A549 treated with RU486 at 1 μM for 4 hours (cell line): Measurements from ENCODE around the gene FANCL. TPM values are rescaled to one million over a fixed set of nuclear protein-coding genes. Genes with fewer than 3 reads are reported as not detected.

Experiments used
- total RNA-seq: library from RNA; stranded (reverse); fragments of 200-300 nt; extraction: Qiagen RNA extraction; gene quantifications from 5 replicates; pipeline ENCODE4 v1.2.3, GENCODE V29; 2022; ENCODE audit warnings: low read depth

The FANCL gene
- 18.3 to 29.6 TPM (median 25.9 TPM) in 5 replicates for total RNA-seq

DNA sequence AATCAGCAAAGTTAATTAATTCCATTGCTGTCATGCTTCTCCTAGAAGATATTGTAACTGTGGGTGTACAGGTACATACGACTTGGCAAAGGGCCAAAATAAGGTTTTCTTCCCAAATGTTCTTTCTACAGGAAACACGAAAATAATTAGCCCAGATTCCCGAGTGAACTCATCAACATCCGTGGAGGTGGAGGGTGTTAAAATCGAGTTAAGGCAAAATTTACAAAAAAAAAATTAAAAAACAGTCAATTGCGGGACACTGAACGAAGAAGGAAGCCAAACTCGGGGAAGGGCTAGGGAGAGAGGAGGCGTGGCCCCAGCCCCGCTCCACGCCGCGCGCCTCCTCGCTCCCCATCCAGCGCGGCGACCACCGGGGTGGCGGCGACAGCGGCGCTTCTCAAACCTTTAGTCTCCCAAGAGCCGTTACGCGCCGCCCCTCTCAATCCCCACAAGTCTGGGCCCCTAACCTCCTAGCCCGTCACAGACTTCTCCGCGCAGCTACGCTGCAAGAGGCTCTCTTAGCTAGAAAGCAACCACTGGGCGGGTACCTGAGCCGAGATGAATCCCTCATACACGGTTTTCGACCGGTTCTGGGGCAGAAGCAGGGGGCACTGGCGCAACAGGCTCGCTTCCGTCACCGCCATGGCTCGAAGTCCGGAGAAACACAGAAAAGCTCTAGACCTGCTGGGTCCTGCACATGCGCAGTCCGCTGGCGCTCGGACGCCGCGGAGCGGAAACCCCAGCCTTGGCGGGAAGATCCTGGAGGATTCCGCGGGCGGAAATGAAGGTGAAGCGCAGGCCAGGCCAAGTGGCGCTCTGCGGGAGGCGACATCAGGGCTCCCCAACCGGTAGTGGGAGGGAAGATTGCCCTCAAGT lies at the start of gene FANCL:
FANCL (minus strand) TSS at position 656 of the 876 bp plus-strand sequence; CDS start at position 644, 12 bp downstream.

Other genes starting within 250 kb of the FANCL start
- gene VRK2, start 194.5 kb downstream of the FANCL start, total RNA-seq = 19.9 to 34.7 TPM (median 29.6 TPM) in 5 replicates